ENCODE results near the gene ORMDL3.
"Not testable (repeated sequence)": the region's sequence is repeated elsewhere in the genome, so short reads cannot be mapped to it uniquely, and the experiment has no call there.

The ORMDL3 gene

GRCh38 chr17:39886102-39886501 lies 41.3 kb downstream of the ORMDL3 start:
- not testable (repeated sequence) for DNase-seq (ENCODE audit: low read depth in 3 of 3)

- DNase-seq (ENCODE audit: low read depth in 3 of 3), result no peak
These were observed 54.6 kb downstream of the ORMDL3 start for GRCh38 chr17:39872751-39873150.

- no peak for DNase-seq (ENCODE audit: low read depth in 3 of 3)
These were observed 55.6 kb downstream of the ORMDL3 start for GRCh38 chr17:39871801-39872200.
